HAP-1 (cell line): Measurements from ENCODE around the gene SCNN1B.
"Not testable (repeated sequence)": the region's sequence is repeated elsewhere in the genome, so short reads cannot be mapped to it uniquely, and the experiment has no call there.

Source experiments
- DNase-seq, 2 experiments: peaks; one replicate each; pipeline ENCODE4 v3.0.0-alpha.2; 2016 to 2020; ENCODE audit warnings: low spot score in 2 of 2
- H3K27me3 ChIP-seq: fragments of 250-450 bp; sonication (Bioruptor Pico); 2 replicates; pipeline ENCODE4 v1.5.1; 2020; ENCODE audit warnings: low read depth, mild to moderate bottlenecking, moderate library complexity
- H3K36me3 ChIP-seq: fragments of 250-450 bp; sonication (Bioruptor Pico); replicated peaks from 2 replicates; pipeline ENCODE4 v1.5.1; 2020; ENCODE audit warnings: mild to moderate bottlenecking
- H3K4me1 ChIP-seq: fragments of 250-450 bp; sonication (Bioruptor Pico); 2 replicates; pipeline ENCODE4 v1.5.1; 2020; ENCODE audit warnings: mild to moderate bottlenecking
- H3K4me3 ChIP-seq: fragments of 250-450 bp; sonication (Bioruptor Pico); 2 replicates; pipeline ENCODE4 v1.5.1; 2020; ENCODE audit warnings: mild to moderate bottlenecking, moderate library complexity
- H3K9me3 ChIP-seq: fragments of 250-450 bp; sonication (Bioruptor Pico); 2 replicates; pipeline ENCODE4 v1.5.1; 2020; ENCODE audit warnings: mild to moderate bottlenecking, moderate library complexity
- in situ Hi-C: fragments of 300-500 bp; cut with MboI; formaldehyde crosslinking; loops from 3 replicates; pipeline ENCODE4 v1.14.3; 2020; ENCODE audit warnings: low sequenced_read_pairs, inconsistent platforms, mixed read lengths

Gene SCNN1B

DNA sequence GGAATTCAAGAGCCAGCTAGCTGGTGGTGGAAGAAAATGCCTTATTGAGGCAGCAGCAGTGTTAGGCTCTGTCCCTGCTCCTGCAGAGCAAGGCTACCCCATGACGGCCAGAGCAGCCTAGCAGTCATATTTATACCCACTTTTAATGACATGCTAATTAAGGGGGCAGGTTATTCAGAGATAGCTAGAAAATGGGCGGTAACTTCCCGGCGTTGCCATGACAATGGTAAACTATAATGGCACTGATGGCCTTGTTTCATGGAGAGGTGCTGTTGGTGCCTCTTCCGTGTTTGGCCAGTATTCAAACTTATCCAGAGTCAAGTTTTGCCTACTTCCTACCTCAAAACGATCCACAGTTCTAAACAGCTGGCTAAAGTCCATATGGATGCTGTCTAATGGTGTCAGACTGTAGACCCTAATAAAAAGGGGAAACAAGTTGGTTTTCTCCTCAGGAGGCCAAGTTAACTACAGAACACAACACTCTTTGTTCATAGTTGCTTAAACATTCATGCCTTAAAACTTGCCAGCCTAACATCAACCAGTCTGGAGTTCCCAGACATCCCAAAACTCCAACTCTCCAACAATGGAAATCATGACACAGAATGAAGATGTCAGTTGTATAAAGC, 3.7 kb upstream of the SCNN1B start:
- Histone ChIP-seq H3K9me3 (no peaks in the 10 kb centered on the region), H3K4me3 (no peak overlapping the region), H3K4me1 (no peaks in the 10 kb centered on the region), H3K36me3 (no peaks in the 10 kb centered on the region), H3K27me3 (peaks cover 29% of the 10 kb centered on the region)
- in situ Hi-C loops, result no loop called here
- no peak for DNase-seq

DNA sequence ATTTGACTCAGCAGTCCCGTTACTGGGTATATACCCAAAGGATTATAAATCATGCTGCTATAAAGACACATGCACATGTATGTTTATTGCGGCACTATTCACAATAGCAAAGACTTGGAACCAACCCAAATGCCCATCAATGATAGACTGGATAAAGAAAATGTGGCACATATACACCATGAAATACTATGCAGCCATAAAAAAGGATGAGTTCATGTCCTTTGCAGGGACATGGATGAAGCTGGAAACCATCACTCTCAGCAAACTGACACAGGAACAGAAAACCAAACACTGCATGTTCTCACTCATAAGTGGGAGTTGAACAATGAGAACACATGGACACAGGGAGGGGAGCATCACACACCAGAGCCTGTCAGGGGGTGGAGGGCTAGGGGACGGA, 2.3 kb upstream of the SCNN1B start:
- H3K9me3 ChIP-seq, H3K36me3 ChIP-seq, H3K4me3 ChIP-seq, DNase-seq, in situ Hi-C loops, H3K4me1 ChIP-seq: not testable (repeated sequence)
- H3K27me3 ChIP-seq, result peaks cover 29% of the 10 kb centered on the region

DNA sequence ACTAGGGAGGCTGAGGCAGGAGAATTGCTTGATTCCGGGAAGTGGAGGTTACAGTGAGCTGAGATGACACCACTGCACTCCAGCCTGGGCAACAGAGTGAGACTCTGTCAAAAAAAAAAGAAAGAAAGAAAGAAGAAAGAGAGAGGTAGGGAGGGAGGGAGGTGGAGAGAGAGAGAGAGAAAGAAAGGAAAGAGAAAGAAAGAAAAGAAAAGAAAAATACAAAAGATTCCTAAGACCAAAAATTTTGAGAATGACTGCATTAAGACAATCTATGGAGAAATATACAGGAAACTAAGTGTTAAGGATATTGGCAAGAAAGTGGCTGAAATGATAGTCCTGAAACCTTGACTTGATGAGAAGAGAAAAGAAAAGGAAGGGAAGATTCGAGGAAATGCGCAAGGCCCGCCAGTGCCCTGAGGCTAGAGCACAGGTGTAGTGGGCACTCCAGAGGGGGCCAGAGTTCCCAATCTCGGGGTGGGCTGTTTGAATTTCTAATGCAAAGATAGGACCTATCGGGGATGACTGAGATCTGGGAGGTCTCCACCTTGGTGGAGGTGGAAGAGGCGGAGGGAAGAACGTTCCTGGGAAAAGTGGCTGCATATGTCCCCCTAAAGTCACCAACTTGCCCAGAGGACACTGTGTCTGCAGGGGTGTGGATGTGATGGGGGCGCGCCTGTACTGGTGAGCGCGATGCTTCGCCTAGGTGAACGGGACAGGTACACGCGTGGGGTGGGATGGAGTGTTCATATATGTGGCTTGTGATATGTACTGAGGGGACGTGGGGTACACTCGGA, 654 bp upstream of the SCNN1B start:
- no peak overlapping the region for H3K4me3 ChIP-seq
- H3K9me3 ChIP-seq, result no peaks in the 10 kb centered on the region
- no peaks in the 10 kb centered on the region for H3K4me1 ChIP-seq
- peaks cover 29% of the 10 kb centered on the region for H3K27me3 ChIP-seq
- in situ Hi-C loops, result no loop called here
- no peak for DNase-seq
- no peaks in the 10 kb centered on the region for H3K36me3 ChIP-seq

DNA sequence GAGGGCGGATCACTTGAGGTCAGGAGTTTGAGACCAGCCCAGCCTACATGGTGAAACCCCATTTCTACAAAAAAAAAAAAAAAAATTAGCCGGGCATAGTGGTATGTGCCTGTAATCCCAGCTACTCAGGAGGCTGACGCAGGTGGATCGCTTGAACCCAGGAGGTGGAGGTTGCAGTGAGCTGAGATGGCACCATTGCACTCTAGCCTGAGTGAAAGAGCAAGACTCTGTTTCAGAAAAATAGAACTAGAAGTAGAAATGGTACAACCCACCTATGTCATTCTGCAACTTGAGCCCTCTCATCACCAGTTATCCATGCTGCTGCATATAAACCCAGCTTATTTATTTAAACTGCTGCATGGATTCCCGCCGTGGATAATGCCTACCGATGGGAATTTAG, 1.6 kb downstream of the SCNN1B start:
- H3K4me3 ChIP-seq, result no peak overlapping the region
- in situ Hi-C loops, result no loop called here
- H3K9me3 ChIP-seq, result no peaks in the 10 kb centered on the region
- no peaks in the 10 kb centered on the region for H3K36me3 ChIP-seq
- H3K27me3 ChIP-seq, result peaks cover 29% of the 10 kb centered on the region
- no peak for DNase-seq
- no peaks in the 10 kb centered on the region for H3K4me1 ChIP-seq

DNA sequence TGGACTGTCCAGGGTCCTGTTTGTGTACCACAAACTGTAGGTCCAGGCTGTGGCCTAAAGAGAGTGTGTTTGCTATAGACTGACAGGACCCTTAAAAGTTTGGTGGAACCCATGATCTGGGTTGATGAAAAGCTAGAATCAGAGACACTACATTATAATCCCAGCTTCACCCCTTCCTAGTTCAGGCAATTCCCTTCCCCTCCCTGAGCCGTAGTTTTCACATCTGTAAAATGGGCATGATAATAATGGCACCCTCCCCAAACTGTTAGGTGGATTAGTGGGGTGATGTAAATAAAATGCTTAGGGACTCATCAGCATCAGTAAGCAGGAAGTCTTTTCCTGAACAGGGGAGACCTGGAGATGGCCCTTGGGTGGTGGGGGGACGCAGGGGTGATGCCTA, 2.5 kb downstream of the SCNN1B start:
- Histone ChIP-seq H3K27me3 (peaks cover 29% of the 10 kb centered on the region), H3K9me3 (no peaks in the 10 kb centered on the region), H3K36me3 (no peaks in the 10 kb centered on the region), H3K4me3 (no peak overlapping the region), H3K4me1 (no peaks in the 10 kb centered on the region)
- in situ Hi-C loops, result no loop called here
- no peak for DNase-seq

DNA sequence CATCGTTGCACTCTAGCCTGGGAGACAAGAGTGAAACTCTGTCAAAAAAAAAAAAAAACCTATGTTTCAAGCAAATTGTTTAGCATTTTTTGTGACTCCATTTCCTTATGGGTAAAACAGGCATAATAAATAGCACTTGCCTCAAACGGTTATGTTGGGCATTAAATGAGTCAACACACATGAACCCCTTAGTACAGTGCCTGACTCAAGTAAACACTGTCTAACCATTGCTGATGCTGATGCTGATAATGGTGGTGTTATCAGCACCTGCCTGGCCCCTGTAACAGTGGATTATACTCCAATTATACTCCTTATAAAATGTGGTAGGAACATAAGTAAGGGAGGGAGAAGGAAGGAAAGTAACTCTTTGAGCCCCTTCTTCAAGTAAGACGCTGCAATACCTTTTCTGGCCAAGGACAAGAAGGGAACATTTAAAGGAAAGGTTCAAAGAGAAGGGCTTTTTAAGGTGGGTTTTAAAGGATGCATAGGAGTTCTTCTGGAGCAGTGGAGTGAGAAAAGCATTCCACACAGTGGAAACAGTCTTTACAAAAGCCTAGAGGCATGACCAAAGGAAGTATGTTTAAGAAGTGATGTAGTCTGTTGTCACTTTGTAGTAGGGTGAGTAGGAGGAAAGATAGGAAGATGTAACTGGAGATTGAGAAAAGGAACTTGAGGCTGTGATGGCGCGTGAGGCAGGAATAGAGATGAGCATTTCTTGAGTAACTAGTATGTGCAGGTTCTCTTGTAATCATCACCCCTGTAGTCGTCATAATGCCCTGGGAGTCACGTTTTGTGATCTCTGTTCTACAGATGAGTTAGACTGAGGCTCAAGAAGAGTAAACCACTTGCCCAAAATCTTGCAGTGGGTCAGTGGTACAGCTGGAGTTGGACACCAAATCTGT, 4.3 kb downstream of the SCNN1B start:
- Histone ChIP-seq H3K4me3 (no peak overlapping the region), H3K4me1 (no peaks in the 10 kb centered on the region), H3K9me3 (no peaks in the 10 kb centered on the region), H3K36me3 (no peaks in the 10 kb centered on the region), H3K27me3 (peaks cover 19% of the 10 kb centered on the region)
- no peak for DNase-seq
- in situ Hi-C loops, result no loop called here

DNA sequence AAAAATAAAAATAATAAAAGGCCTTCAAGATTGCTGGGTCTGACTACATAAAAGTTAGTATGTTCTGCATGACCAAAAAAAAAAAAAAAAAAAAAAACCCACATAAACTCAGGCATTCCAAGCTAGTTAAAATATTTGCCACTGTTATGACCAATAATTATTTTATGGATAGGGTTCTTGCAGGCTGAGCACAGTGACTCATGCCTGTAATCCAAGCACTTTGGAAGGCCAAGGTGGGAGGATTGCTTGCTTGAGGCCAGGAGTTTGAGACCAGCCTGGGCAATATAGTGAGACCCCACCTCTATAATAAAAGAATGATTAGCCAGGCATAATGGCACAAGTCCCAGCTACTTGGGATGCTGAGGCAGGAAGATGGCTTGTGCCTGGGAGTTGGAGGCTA, 8.1 kb downstream of the SCNN1B start:
- H3K4me3 ChIP-seq, result no peak overlapping the region
- H3K36me3 ChIP-seq, result no peaks in the 10 kb centered on the region
- no peaks in the 10 kb centered on the region for H3K27me3 ChIP-seq
- no peaks in the 10 kb centered on the region for H3K9me3 ChIP-seq
- no peak for DNase-seq
- H3K4me1 ChIP-seq, result no peaks in the 10 kb centered on the region
- in situ Hi-C loops, result no loop called here

DNA sequence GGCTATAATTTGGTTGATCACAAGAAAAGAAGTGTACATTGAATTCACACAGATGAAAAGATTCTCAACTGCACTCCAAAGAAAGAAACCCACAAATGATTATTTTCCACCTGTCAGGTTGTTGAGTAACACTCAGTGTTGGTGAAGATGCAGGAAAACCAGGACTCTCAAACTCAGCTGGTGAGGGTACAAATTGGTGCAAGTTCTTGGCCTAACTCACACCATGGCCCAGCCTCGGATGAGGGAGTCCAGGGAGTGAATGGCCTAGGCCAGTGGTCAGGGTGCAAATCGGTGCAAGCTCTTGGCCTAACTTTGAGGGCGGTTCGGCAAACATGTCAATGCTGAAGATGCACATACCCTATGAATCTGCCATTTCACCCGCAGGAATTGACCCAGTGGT, 8.6 kb downstream of the SCNN1B start:
- Histone ChIP-seq H3K27me3 (no peaks in the 10 kb centered on the region), H3K9me3 (no peaks in the 10 kb centered on the region), H3K36me3 (no peaks in the 10 kb centered on the region), H3K4me1 (no peaks in the 10 kb centered on the region), H3K4me3 (no peak overlapping the region)
- in situ Hi-C loops, result no loop called here
- DNase-seq, result no peak

DNA sequence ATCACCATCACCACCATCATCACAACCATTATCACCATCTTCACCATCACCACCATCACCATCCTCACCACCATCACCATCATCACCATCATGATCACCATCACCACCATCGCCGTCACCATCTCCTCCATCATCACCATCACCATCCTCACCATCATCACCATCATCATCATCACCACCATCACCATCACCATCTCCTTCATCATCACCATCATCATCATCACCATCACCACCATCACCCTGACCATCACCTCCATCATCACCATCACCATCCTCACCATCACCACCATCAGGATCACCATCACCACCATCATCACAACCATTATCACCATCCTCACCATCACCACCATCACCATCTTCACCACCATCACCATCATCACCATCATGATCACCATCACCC, 14.1 kb downstream of the SCNN1B start:
- H3K9me3 ChIP-seq, result no peaks in the 10 kb centered on the region
- no peaks in the 10 kb centered on the region for H3K36me3 ChIP-seq
- H3K4me3 ChIP-seq, result no peak overlapping the region
- no peak for DNase-seq
- no peaks in the 10 kb centered on the region for H3K27me3 ChIP-seq
- no peaks in the 10 kb centered on the region for H3K4me1 ChIP-seq
- in situ Hi-C loops, result no loop called here

DNA sequence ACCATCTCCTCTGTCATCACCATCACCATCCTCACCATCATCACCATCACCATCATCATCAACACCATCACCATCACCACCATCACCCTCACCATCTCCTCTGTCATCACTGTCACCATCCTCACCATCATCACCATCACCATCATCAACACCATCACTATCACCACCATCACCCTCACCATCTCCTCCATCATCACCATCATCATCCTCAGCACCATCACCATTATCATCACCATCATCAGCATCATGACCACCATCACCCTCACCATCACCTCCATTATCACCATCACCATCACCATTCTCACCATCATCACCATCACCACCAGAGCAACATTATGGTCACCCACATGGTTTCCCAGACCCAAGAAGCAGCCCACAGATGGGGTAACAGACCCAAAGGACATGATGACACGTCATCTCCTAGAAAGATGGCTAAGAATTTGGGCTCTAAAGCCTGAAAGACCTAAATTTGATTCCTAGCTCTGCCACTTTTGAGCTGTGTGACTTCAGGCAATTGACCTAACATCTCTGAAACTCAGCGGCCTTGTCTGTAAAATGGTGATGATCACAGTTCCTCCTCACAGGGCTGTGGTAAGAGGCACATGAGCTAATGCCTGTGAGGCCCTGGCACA, 14.6 kb downstream of the SCNN1B start:
- in situ Hi-C loops, result no loop called here
- H3K4me1 ChIP-seq, result no peaks in the 10 kb centered on the region

DNA sequence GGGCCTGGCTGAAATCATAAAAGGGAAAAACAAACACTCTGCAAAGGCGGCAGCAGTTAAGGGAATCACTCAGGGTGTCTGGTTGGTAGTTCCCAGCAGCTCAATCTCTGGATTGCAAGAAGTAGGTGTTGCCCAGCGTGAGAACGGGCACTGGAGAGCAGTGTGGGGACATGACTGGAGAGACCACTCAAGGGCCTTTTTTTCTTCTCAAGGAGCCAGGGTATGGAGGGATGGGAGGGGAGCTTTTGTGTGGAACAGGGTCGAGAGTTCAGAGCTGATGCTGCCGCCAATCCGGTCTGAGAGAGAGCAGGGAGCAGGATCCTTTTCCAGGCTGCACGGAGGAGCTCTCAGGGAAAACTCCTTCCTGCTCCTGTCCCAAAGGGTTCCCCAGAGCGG, 15.2 kb downstream of the SCNN1B start:
- DNase-seq, result no peak
- H3K36me3 ChIP-seq, result no peaks in the 10 kb centered on the region
- no peaks in the 10 kb centered on the region for H3K4me1 ChIP-seq
- no peaks in the 10 kb centered on the region for H3K27me3 ChIP-seq
- in situ Hi-C loops, result no loop called here
- H3K4me3 ChIP-seq, result no peak overlapping the region
- no peaks in the 10 kb centered on the region for H3K9me3 ChIP-seq

More for the DNA sequence above, 14.6 kb downstream of the SCNN1B start:
- no peaks in the 10 kb centered on the region for H3K27me3 ChIP-seq
- H3K9me3 ChIP-seq, result no peaks in the 10 kb centered on the region
- no peak overlapping the region for H3K4me3 ChIP-seq
- no peak for DNase-seq
- H3K36me3 ChIP-seq, result no peaks in the 10 kb centered on the region

DNA sequence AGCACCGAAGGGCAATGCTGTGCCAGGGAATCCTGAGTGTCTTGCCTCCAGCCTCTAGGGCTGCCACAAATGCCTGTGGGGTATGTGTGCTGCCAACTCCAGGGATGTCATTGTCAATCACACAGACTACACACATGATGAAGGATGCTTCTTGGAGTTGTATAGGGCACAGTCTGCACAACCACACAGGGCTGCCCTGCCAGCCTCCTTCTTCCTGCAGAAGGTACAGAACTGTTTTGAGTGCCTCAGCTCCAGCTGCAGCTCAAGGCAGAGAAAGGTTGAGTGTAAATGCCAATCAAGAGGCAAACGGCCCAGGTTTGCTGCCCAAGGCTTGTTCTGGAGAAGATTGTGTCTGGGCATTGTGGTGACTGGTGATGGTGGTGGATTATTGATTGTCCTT, 15.6 kb downstream of the SCNN1B start:
- Histone ChIP-seq H3K9me3 (no peaks in the 10 kb centered on the region), H3K36me3 (no peaks in the 10 kb centered on the region), H3K27me3 (no peaks in the 10 kb centered on the region), H3K4me3 (no peak overlapping the region), H3K4me1 (no peaks in the 10 kb centered on the region)
- no peak for DNase-seq
- in situ Hi-C loops, result no loop called here

DNA sequence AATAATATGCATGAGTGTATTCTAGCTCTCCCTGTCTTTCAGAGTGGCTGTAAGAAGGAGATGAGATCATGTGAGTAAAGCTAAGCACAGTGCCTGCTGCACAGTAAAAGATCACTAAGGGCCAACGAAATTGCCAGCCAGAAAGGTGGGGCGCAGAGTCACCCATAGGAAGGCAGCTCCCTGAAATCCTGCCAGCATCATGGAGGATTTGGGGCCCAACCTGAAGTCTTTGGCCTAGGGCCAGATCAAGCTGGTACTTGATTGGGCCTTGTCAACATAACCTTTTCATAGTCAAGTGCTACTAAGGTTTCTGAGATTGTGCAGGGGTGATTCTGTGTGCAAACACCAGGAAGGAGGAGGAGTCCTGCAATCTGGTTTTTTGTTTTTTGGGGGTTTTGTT, 16.5 kb downstream of the SCNN1B start:
- in situ Hi-C loops, result no loop called here
- no peaks in the 10 kb centered on the region for H3K4me1 ChIP-seq
- DNase-seq, result no peak

More for the DNA sequence above, 16.5 kb downstream of the SCNN1B start:
- no peak overlapping the region for H3K4me3 ChIP-seq
- no peaks in the 10 kb centered on the region for H3K36me3 ChIP-seq
- H3K9me3 ChIP-seq, result no peaks in the 10 kb centered on the region
- no peaks in the 10 kb centered on the region for H3K27me3 ChIP-seq
